Nephron progenitor cell (in vitro differentiated cells): Measurements from ENCODE around the gene IL2RA.

ENCODE experiments used
- DNase-seq: peaks from one replicate; pipeline ENCODE4 v3.0.0; 2021
- H3K27ac Mint-ChIP-seq: 2 replicates; pipeline ENCODE4 v1.8.0; 2021; ENCODE audit warnings: mild to moderate bottlenecking, moderate library complexity, mixed read lengths
- H3K27me3 Mint-ChIP-seq: 2 replicates; pipeline ENCODE4 v1.8.0; 2021; ENCODE audit warnings: mild to moderate bottlenecking, low read depth, mixed read lengths; ENCODE audit not compliant: poor library complexity
- H3K36me3 Mint-ChIP-seq: 2 replicates; pipeline ENCODE4 v1.8.0; 2021; ENCODE audit warnings: low read depth, mixed read lengths
- H3K4me1 Mint-ChIP-seq: 2 replicates; pipeline ENCODE4 v1.8.0; 2021; ENCODE audit warnings: mixed read lengths
- H3K4me3 Mint-ChIP-seq: 2 replicates; pipeline ENCODE4 v1.8.0; 2021; ENCODE audit warnings: mild to moderate bottlenecking, moderate library complexity, mixed read lengths
- H3K9me3 Mint-ChIP-seq: 2 replicates; pipeline ENCODE4 v1.8.0; 2021; ENCODE audit warnings: mild to moderate bottlenecking, moderate library complexity, mixed read lengths
- CTCF ChIP-seq: fragments of 200-600 bp; sonication (generic); IDR thresholded peaks from 2 replicates; pipeline ENCODE4 v1.5.0; 2021; ENCODE audit warnings: antibody characterized with exemption

The IL2RA gene

GRCh38 chr10:6097063-6097462, 34.9 kb upstream of the IL2RA start:
- Mint-ChIP-seq H3K27me3 (no peaks in the 10 kb centered on the region), H3K4me3 (no peak overlapping the region), H3K4me1 (peaks cover 42% of the 10 kb centered on the region), H3K27ac (peak overlapping the region; percentile 94), H3K9me3 (no peaks in the 10 kb centered on the region), H3K36me3 (peaks cover 72% of the 10 kb centered on the region)
- no peak for DNase-seq
- TF ChIP-seq CTCF: no peak

- peaks cover 53% of the 10 kb centered on the region for H3K4me1 Mint-ChIP-seq
- H3K36me3 Mint-ChIP-seq: peaks cover 65% of the 10 kb centered on the region
- peak overlapping the region; percentile 87 for H3K27ac Mint-ChIP-seq
- TF ChIP-seq CTCF: no peak
- no peak overlapping the region for H3K4me3 Mint-ChIP-seq
- no peak for DNase-seq
- no peaks in the 10 kb centered on the region for H3K9me3 Mint-ChIP-seq
- no peaks in the 10 kb centered on the region for H3K27me3 Mint-ChIP-seq
These were observed 33.8 kb upstream of the IL2RA start for GRCh38 chr10:6095810-6096570.

- peaks cover 65% of the 10 kb centered on the region for H3K4me1 Mint-ChIP-seq
These were observed 30.6 kb upstream of the IL2RA start for GRCh38 chr10:6092731-6093130.

DNA sequence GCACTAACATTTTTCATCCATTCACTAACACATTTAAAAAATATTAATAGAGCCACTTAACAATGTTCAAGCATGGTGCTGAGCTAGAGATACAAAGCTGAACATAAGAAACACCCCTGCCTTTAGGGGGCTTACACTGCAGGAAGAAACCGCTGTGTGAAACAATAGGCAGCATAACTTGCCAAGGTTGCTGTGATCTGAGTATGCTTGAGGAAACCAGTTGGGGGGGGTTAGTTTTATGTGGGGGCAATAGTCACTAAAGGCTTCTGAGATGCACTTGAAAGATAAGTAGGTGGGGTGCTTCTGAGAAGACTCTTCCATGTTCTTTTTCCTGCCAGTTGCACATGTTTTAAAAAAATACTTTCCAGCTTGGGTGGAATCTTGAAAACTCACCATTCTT, 29.5 kb upstream of the IL2RA start:
- H3K4me1 Mint-ChIP-seq: peaks cover 60% of the 10 kb centered on the region

More at GRCh38 chr10:6092731-6093130, 30.6 kb upstream of the IL2RA start:
- Mint-ChIP-seq H3K9me3 (peaks cover 5% of the 10 kb centered on the region), H3K4me3 (no peak overlapping the region), H3K27ac (no peak overlapping the region), H3K27me3 (no peaks in the 10 kb centered on the region), H3K36me3 (peaks cover 37% of the 10 kb centered on the region)
- no peak for TF ChIP-seq CTCF
- DNase-seq: no peak

GRCh38 chr10:6089334-6090219, 27.4 kb upstream of the IL2RA start:
- peak overlapping the region; percentile 72 for H3K27ac Mint-ChIP-seq

More for the DNA sequence above, 29.5 kb upstream of the IL2RA start:
- Mint-ChIP-seq H3K27ac (no peak overlapping the region), H3K27me3 (no peaks in the 10 kb centered on the region), H3K4me3 (peak overlapping the region; percentile 49), H3K36me3 (peaks cover 28% of the 10 kb centered on the region), H3K9me3 (peaks cover 5% of the 10 kb centered on the region)
- DNase-seq: no peak
- no peak for TF ChIP-seq CTCF

More at GRCh38 chr10:6089334-6090219, 27.4 kb upstream of the IL2RA start:
- H3K36me3 Mint-ChIP-seq: peaks cover 19% of the 10 kb centered on the region
- peaks cover 5% of the 10 kb centered on the region for H3K9me3 Mint-ChIP-seq
- no peaks in the 10 kb centered on the region for H3K27me3 Mint-ChIP-seq
- peak overlapping the region; percentile 91 for H3K4me3 Mint-ChIP-seq
- DNase-seq: peak; percentile 59
- peaks cover 47% of the 10 kb centered on the region for H3K4me1 Mint-ChIP-seq
- TF ChIP-seq CTCF: no peak
